Stomach (tissue), 4 donors: ENCODE measurements around the gene PSD.

Experiments used
- POLR2A ChIP-seq, 4 donors: fragments of 450-650 bp; IDR thresholded peaks; one replicate each; pipeline ENCODE4 v1.6.1; 2016; ENCODE audit warnings: antibody characterized with exemption in 4 of 4, control low read depth in 2 of 4, mild to moderate bottlenecking in 1 of 4, moderate library complexity in 1 of 4
- TF ChIP-seq, protein P1 (sequence below), 7 experiments: fragments of 450-650 bp in 4 of 7; fragments of 200-600 bp in 3 of 7; sonication (generic) in 3 of 7; IDR thresholded peaks; one replicate each; pipeline ENCODE4 v1.5.1; 2016 to 2019; ENCODE audit warnings: antibody characterized with exemption in 7 of 7, control low read depth in 2 of 7, mild to moderate bottlenecking in 1 of 7

- TF ChIP-seq, protein P1, sequence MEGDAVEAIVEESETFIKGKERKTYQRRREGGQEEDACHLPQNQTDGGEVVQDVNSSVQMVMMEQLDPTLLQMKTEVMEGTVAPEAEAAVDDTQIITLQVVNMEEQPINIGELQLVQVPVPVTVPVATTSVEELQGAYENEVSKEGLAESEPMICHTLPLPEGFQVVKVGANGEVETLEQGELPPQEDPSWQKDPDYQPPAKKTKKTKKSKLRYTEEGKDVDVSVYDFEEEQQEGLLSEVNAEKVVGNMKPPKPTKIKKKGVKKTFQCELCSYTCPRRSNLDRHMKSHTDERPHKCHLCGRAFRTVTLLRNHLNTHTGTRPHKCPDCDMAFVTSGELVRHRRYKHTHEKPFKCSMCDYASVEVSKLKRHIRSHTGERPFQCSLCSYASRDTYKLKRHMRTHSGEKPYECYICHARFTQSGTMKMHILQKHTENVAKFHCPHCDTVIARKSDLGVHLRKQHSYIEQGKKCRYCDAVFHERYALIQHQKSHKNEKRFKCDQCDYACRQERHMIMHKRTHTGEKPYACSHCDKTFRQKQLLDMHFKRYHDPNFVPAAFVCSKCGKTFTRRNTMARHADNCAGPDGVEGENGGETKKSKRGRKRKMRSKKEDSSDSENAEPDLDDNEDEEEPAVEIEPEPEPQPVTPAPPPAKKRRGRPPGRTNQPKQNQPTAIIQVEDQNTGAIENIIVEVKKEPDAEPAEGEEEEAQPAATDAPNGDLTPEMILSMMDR (IDR thresholded peaks at IDR 0.05): no peak
- no peak for TF ChIP-seq POLR2A (IDR thresholded peaks at IDR 0.05)
These were observed 10.9 kb upstream of the PSD start for GRCh38 chr10:102429468-102429867.
